ENCODE measurements around the gene DCTN2. TPM values are rescaled to one million over a fixed set of nuclear protein-coding genes. Genes with fewer than 3 reads are reported as not detected.
"Not testable (repeated sequence)": the region's sequence is repeated elsewhere in the genome, so short reads cannot be mapped to it uniquely, and the experiment has no call there.

The DCTN2 gene
- total RNA-seq, 2 donors from 2014 or later = 101 to 153 TPM

DNA sequence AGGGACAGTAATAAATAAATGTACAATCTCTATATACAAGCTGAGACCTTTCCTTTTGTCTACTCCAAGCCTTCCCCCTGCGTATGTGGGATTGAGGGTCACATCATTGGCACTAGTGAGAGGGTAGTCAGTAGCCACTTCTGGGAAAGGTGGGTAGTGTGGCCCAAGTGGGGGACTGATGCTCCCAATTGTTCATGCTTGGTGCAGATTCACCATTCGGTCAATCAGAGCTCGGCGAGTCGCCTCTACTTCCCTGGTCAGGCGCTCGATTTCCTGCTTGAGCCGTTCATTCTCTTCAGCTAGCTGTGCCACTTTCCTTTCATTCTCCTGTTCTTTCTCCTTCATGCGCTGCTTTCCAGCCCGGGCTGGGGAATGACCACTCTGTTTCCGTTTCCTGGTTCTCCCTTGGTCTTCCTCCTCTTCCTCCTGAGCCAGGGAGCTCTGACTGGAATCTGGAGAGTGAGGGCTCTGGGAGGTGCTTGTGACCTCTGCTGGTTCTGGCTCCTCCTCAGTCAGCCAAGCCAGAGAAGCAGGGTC lies 30.3 kb downstream of the DCTN2 start:
- ATAC-seq (ENCODE audit: insufficient number of reproducible peaks, low FRiP score, low read depth) (no peak), DNase-seq (ENCODE audit: low spot score) (no peak)
- TF ChIP-seq, protein P1, sequence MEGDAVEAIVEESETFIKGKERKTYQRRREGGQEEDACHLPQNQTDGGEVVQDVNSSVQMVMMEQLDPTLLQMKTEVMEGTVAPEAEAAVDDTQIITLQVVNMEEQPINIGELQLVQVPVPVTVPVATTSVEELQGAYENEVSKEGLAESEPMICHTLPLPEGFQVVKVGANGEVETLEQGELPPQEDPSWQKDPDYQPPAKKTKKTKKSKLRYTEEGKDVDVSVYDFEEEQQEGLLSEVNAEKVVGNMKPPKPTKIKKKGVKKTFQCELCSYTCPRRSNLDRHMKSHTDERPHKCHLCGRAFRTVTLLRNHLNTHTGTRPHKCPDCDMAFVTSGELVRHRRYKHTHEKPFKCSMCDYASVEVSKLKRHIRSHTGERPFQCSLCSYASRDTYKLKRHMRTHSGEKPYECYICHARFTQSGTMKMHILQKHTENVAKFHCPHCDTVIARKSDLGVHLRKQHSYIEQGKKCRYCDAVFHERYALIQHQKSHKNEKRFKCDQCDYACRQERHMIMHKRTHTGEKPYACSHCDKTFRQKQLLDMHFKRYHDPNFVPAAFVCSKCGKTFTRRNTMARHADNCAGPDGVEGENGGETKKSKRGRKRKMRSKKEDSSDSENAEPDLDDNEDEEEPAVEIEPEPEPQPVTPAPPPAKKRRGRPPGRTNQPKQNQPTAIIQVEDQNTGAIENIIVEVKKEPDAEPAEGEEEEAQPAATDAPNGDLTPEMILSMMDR (IDR thresholded peaks at IDR 0.05) = no peak
- Histone ChIP-seq H3K4me1 (ENCODE audit: control insufficient read depth in 1 of 2, low read depth in 2 of 2) (peaks cover 29 to 34% of the 10 kb centered on the region in 2 donors), H3K4me3 (no peak overlapping the region), H3K36me3 (peaks cover 51% of the 10 kb centered on the region), H3K27ac (peak overlapping the region; percentile 23 to 94), H3K27me3 (replicated peaks; ENCODE audit: insufficient read depth) (no peaks in the 10 kb centered on the region), H3K9me3 (no peaks in the 10 kb centered on the region)

DNA sequence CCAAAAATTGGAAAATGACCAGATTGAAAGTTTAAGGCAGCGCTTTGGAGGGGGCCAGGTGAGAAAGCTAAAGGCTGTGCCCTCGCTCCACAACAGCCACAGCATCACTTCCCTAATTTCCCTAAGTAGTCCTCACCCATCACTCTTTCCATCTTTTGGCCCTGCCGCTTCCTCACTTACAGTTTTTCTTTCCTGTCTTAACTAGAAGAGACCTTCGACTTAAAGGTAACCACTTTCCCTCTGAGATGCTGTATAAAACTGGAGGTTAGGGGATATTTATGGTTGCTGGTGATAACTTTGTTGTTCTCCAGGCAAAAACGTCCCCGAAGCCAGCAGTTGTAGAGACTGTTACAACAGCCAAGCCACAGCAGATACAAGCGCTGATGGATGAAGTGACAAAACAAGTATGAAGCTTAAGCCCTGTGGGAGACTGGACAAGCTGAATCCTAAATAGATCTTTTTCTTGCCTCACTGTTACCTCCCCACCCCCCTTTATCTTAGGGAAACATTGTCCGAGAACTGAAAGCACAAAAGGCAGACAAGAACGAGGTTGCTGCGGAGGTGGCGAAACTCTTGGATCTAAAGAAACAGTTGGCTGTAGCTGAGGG lies 31.0 kb downstream of the DCTN2 start:
- ATAC-seq (ENCODE audit: insufficient number of reproducible peaks, low FRiP score, low read depth) (no peak), DNase-seq (ENCODE audit: low spot score) (no peak)
- no peaks in the 10 kb centered on the region for H3K27me3 ChIP-seq (replicated peaks; ENCODE audit: insufficient read depth)
- no peaks in the 10 kb centered on the region for H3K9me3 ChIP-seq
- peaks cover 22 to 27% of the 10 kb centered on the region in 2 donors for H3K4me1 ChIP-seq (ENCODE audit: control insufficient read depth in 1 of 2, low read depth in 2 of 2)
- no peak overlapping the region for H3K27ac ChIP-seq
- TF ChIP-seq, protein P1 (IDR thresholded peaks at IDR 0.05) = no peak
- H3K36me3 ChIP-seq = peaks cover 53% of the 10 kb centered on the region
- H3K4me3 ChIP-seq = no peak overlapping the region

DNA sequence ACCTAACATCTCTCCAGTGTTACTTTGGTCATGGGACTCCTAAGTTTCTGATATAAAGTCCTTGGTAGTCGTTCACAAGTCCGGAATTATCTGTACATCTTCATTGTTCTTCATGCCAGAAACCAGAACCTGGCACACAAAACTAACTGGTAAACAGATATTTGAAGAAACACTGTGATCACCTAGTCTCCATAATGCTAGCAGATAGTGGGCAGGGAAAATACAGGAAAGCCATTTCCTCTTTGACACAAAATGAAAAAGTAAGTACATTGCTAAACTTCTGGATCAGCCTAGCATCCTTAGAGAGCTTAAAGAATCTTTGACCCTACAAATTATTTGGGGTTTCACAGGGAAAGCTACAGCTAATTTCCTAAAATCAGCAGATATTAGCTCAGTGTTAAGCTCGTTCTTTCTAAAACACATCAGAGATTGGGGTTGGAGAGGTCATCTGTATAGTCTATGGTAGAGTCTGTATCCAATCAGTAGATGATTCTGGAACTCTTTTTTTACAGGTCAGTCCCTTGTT lies 31.5 kb downstream of the DCTN2 start:
- H3K36me3 ChIP-seq = peaks cover 53% of the 10 kb centered on the region
- no peak overlapping the region for H3K4me3 ChIP-seq
- H3K27ac ChIP-seq = no peak overlapping the region

DNA sequence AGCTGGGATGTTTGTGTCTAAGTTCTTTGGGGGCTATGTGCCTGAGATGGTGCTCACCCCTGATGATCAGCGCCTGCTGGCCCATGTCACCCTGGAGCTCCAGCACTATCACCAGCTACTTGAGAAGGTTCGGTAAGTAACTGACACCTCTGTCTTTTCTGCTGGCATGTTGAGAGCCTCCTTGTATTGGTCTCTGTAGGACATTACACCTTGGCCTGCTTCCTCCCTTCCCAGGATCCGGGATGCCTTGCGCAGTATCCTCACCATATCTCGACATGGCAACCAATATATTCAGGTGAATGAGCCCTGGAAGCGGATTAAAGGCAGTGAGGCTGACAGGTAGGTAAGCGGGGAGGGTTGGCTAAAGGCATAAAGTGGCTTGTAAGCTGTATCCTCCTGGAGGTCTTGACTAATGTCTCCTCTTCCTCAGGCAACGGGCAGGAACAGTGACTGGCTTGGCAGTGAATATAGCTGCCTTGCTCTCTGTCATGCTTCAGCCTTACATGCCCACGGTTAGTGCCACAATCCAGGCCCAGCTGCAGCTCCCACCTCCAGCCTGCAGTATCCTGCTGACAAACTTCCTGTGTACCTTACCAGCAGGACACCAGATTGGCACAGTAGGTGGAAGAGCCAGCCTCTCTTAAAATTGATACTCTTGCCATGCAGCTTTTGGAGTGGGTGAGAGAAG lies 32.1 kb downstream of the DCTN2 start:
- Histone ChIP-seq H3K4me3 (no peak overlapping the region), H3K36me3 (peaks cover 55% of the 10 kb centered on the region), H3K27me3 (replicated peaks; ENCODE audit: insufficient read depth) (no peaks in the 10 kb centered on the region), H3K4me1 (ENCODE audit: control insufficient read depth in 1 of 2, low read depth in 2 of 2) (peaks cover 22 to 25% of the 10 kb centered on the region in 2 donors), H3K9me3 (no peaks in the 10 kb centered on the region), H3K27ac (no peak overlapping the region)
- ATAC-seq (ENCODE audit: insufficient number of reproducible peaks, low FRiP score, low read depth) (no peak), DNase-seq (ENCODE audit: low spot score) (no peak)
- TF ChIP-seq, protein P1 (IDR thresholded peaks at IDR 0.05) = no peak

More for the DNA sequence above, 31.5 kb downstream of the DCTN2 start:
- DNase-seq (ENCODE audit: low spot score) (no peak), ATAC-seq (ENCODE audit: insufficient number of reproducible peaks, low FRiP score, low read depth) (no peak)
- Histone ChIP-seq H3K4me1 (ENCODE audit: control insufficient read depth in 1 of 2, low read depth in 2 of 2) (peaks cover 22 to 25% of the 10 kb centered on the region in 2 donors), H3K27me3 (replicated peaks; ENCODE audit: insufficient read depth) (no peaks in the 10 kb centered on the region), H3K9me3 (no peaks in the 10 kb centered on the region)
- TF ChIP-seq, protein P1 (IDR thresholded peaks at IDR 0.05) = no peak

DNA sequence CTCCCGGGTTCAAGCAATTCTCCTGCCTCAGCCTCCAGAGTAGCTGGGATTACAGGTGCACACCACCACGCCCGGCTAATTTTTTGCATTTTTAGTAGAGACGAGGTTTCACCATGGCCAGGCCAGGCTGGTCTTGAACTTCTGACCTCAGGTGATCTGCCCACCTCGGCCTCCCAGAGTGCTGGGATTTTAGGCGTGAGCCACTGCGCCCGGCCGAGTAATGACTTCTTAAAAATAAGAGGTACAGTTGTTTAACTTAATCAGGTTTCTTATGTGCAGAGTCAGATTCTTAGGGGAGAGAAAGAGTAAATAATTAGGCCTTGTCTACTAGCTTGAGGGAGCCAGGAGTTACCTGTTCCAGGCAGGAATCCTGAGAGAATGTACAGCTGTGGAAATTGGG lies 32.7 kb downstream of the DCTN2 start:
- peaks cover 61% of the 10 kb centered on the region for H3K36me3 ChIP-seq
- not testable (repeated sequence) for H3K9me3 ChIP-seq, H3K27ac ChIP-seq

DNA sequence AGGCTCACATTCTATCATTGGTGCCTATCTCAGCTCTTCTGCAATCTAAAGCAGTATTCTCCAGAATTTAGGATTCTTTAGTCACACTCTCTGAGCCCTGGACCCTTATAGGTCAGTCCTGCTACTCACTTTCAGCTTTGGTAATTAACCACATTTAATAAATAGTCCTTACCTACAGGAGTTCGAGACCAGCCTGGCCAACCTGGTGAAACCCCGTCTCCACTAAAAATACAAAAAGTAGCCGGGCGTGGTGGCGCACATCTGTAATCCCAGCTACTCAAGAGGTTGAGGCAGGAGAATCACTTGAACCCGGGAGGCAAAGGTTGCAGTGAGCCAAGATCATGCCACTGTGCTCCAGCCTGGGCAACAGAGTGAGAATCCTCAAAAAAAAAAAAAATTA lies 33.3 kb downstream of the DCTN2 start:
- peaks cover 14 to 17% of the 10 kb centered on the region in 2 donors for H3K4me1 ChIP-seq (ENCODE audit: control insufficient read depth in 1 of 2, low read depth in 2 of 2)
- not testable (repeated sequence) for H3K27ac ChIP-seq; H3K9me3 ChIP-seq; H3K27me3 ChIP-seq (replicated peaks; ENCODE audit: insufficient read depth); ATAC-seq (ENCODE audit: insufficient number of reproducible peaks, low FRiP score, low read depth); H3K4me3 ChIP-seq; DNase-seq (ENCODE audit: low spot score)
- peaks cover 64% of the 10 kb centered on the region for H3K36me3 ChIP-seq

More for the DNA sequence above, 32.7 kb downstream of the DCTN2 start:
- DNase-seq (ENCODE audit: low spot score); H3K27me3 ChIP-seq (replicated peaks; ENCODE audit: insufficient read depth); H3K4me3 ChIP-seq; ATAC-seq (ENCODE audit: insufficient number of reproducible peaks, low FRiP score, low read depth): not testable (repeated sequence)
- H3K4me1 ChIP-seq (ENCODE audit: control insufficient read depth in 1 of 2, low read depth in 2 of 2) = peaks cover 19 to 23% of the 10 kb centered on the region in 2 donors

All from thoracic aorta (tissue), 2 donors.